ENCODE measurements around the gene EGLN1.
A peak's percentile ranks its signal among the peaks of the same experiment; 100 is the strongest.

EGLN1 gene

GRCh38 chr1:231420299-231420958, 1.7 kb downstream of the EGLN1 start:
- no peaks in the 10 kb centered on the region for H3K27me3 ChIP-seq (ENCODE audit: insufficient read depth, low read length)
- peak overlapping the region; percentile 91 for H3K9ac ChIP-seq (ENCODE audit: low read length)
- H3K4me1 ChIP-seq (ENCODE audit: insufficient read depth, low read length, severe bottlenecking): peaks cover 47% of the 10 kb centered on the region
- no peaks in the 10 kb centered on the region for H3F3A ChIP-seq (ENCODE audit: insufficient read depth, low read length)
- no peak overlapping the region for H2AFZ ChIP-seq (ENCODE audit: low read length)
- H3K36me3 ChIP-seq (ENCODE audit: insufficient read depth, low read length): no peaks in the 10 kb centered on the region; the same call in 1 of the 2 replicates
- H4K20me1 ChIP-seq (ENCODE audit: insufficient read depth, low read length): no peaks in the 10 kb centered on the region
- TF ChIP-seq EZH2 (IDR thresholded peaks at IDR 0.05; ENCODE audit: borderline replicate concordance, low read length): no peak
- TF ChIP-seq, protein P1, sequence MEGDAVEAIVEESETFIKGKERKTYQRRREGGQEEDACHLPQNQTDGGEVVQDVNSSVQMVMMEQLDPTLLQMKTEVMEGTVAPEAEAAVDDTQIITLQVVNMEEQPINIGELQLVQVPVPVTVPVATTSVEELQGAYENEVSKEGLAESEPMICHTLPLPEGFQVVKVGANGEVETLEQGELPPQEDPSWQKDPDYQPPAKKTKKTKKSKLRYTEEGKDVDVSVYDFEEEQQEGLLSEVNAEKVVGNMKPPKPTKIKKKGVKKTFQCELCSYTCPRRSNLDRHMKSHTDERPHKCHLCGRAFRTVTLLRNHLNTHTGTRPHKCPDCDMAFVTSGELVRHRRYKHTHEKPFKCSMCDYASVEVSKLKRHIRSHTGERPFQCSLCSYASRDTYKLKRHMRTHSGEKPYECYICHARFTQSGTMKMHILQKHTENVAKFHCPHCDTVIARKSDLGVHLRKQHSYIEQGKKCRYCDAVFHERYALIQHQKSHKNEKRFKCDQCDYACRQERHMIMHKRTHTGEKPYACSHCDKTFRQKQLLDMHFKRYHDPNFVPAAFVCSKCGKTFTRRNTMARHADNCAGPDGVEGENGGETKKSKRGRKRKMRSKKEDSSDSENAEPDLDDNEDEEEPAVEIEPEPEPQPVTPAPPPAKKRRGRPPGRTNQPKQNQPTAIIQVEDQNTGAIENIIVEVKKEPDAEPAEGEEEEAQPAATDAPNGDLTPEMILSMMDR (IDR thresholded peaks at IDR 0.05; ENCODE audit: low read length): no peak
- no peaks in the 10 kb centered on the region for H3K9me2 ChIP-seq (ENCODE audit: low read depth, low read length)
- peak overlapping the region; percentile 99 for H3K4me2 ChIP-seq (ENCODE audit: low read length)
- peak overlapping the region; percentile 75 for H3K4me3 ChIP-seq (ENCODE audit: low read depth, low read length, poor library complexity, severe bottlenecking)
- H3K27ac ChIP-seq (ENCODE audit: low read depth, low read length, poor library complexity, severe bottlenecking): peak overlapping the region; percentile 78
- peaks cover 52% of the 10 kb centered on the region for H3K79me2 ChIP-seq (ENCODE audit: insufficient read depth, low read length)
- H3K9me3 ChIP-seq (ENCODE audit: low read length): no peaks in the 10 kb centered on the region

GRCh38 chr1:231419738-231420298, 2.3 kb downstream of the EGLN1 start:
- peaks cover 47% of the 10 kb centered on the region for H3K4me1 ChIP-seq (ENCODE audit: insufficient read depth, low read length, severe bottlenecking)
- TF ChIP-seq EZH2 (IDR thresholded peaks at IDR 0.05; ENCODE audit: borderline replicate concordance, low read length): no peak
- TF ChIP-seq, protein P1 (IDR thresholded peaks at IDR 0.05; ENCODE audit: low read length): no peak
- no peaks in the 10 kb centered on the region for H3K9me3 ChIP-seq (ENCODE audit: low read length)
- peak overlapping the region; percentile 78 for H3K27ac ChIP-seq (ENCODE audit: low read depth, low read length, poor library complexity, severe bottlenecking)
- H3K36me3 ChIP-seq (ENCODE audit: insufficient read depth, low read length): no peaks in the 10 kb centered on the region; the same call in 1 of the 2 replicates
- no peaks in the 10 kb centered on the region for H3K9me2 ChIP-seq (ENCODE audit: low read depth, low read length)
- H3K4me3 ChIP-seq (ENCODE audit: low read depth, low read length, poor library complexity, severe bottlenecking): peak overlapping the region; percentile 75
- H2AFZ ChIP-seq (ENCODE audit: low read length): no peak overlapping the region
- H3K9ac ChIP-seq (ENCODE audit: low read length): peak overlapping the region; percentile 91
- no peaks in the 10 kb centered on the region for H3K27me3 ChIP-seq (ENCODE audit: insufficient read depth, low read length)
- no peaks in the 10 kb centered on the region for H3F3A ChIP-seq (ENCODE audit: insufficient read depth, low read length)
- peak overlapping the region; percentile 99 for H3K4me2 ChIP-seq (ENCODE audit: low read length)
- H3K79me2 ChIP-seq (ENCODE audit: insufficient read depth, low read length): peaks cover 58% of the 10 kb centered on the region
- no peaks in the 10 kb centered on the region for H4K20me1 ChIP-seq (ENCODE audit: insufficient read depth, low read length)

DNA sequence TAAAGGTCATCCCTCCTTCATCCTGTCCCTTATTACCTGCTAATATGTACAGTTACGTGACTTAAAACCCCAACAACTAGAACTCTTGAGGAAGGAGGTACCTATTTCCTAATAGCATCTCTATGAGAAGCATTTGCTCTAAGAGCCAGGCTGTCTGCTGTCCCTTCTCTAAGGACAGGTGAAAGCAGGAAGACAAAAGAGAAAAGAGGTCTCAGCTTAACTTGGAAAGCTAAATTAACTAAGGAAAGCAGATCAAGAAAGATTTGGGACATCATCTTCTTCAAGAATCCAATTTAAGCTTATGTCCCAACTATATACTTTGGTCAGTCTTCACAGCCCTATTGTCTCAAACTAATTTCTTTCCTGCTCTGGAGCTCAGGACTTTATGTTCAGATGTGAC, 2.9 kb downstream of the EGLN1 start:
- Histone ChIP-seq H2AFZ (ENCODE audit: low read length) (no peak overlapping the region), H3K27me3 (ENCODE audit: insufficient read depth, low read length) (no peaks in the 10 kb centered on the region), H3K36me3 (ENCODE audit: insufficient read depth, low read length) (no peaks in the 10 kb centered on the region; the same call in 1 of the 2 replicates), H4K20me1 (ENCODE audit: insufficient read depth, low read length) (no peaks in the 10 kb centered on the region), H3K27ac (ENCODE audit: low read depth, low read length, poor library complexity, severe bottlenecking) (no peak overlapping the region), H3K79me2 (ENCODE audit: insufficient read depth, low read length) (peaks cover 62% of the 10 kb centered on the region), H3K9me2 (ENCODE audit: low read depth, low read length) (no peaks in the 10 kb centered on the region), H3K9ac (ENCODE audit: low read length) (peak overlapping the region; percentile 91), H3K4me2 (ENCODE audit: low read length) (peak overlapping the region; percentile 99), H3K4me1 (ENCODE audit: insufficient read depth, low read length, severe bottlenecking) (peaks cover 47% of the 10 kb centered on the region), H3K4me3 (ENCODE audit: low read depth, low read length, poor library complexity, severe bottlenecking) (peak overlapping the region; percentile 75), H3F3A (ENCODE audit: insufficient read depth, low read length) (no peaks in the 10 kb centered on the region), H3K9me3 (ENCODE audit: low read length) (no peaks in the 10 kb centered on the region)
- TF ChIP-seq, protein P1 (IDR thresholded peaks at IDR 0.05; ENCODE audit: low read length): no peak
- no peak for TF ChIP-seq EZH2 (IDR thresholded peaks at IDR 0.05; ENCODE audit: borderline replicate concordance, low read length)
